ENCODE data around the gene SET.
"Not testable (repeated sequence)": the region's sequence is repeated elsewhere in the genome, so short reads cannot be mapped to it uniquely, and the experiment has no call there.

SET gene

GRCh38 chr9:128687453-128687852 is 1.6 kb upstream of the SET start:
- no peak for TF ChIP-seq CTCF (IDR thresholded peaks at IDR 0.05; ENCODE audit: borderline replicate concordance, insufficient read depth, low read depth, low read length)
- H3K4me3 ChIP-seq (ENCODE audit: low read depth, low read length): no peak overlapping the region

- TF ChIP-seq CTCF (IDR thresholded peaks at IDR 0.05; ENCODE audit: borderline replicate concordance, insufficient read depth, low read depth, low read length): no peak
- peak overlapping the region; percentile 92 for H3K4me3 ChIP-seq (ENCODE audit: low read depth, low read length)
Measured at GRCh38 chr9:128689293-128689774, 312 bp downstream of the SET start.

GRCh38 chr9:128689820-128690683 is 1.0 kb downstream of the SET start:
- H3K4me3 ChIP-seq (ENCODE audit: low read depth, low read length): peak overlapping the region; percentile 92
- no peak for TF ChIP-seq CTCF (IDR thresholded peaks at IDR 0.05; ENCODE audit: borderline replicate concordance, insufficient read depth, low read depth, low read length)

- no peak for TF ChIP-seq CTCF (IDR thresholded peaks at IDR 0.05; ENCODE audit: borderline replicate concordance, insufficient read depth, low read depth, low read length)
- peak overlapping the region; percentile 92 for H3K4me3 ChIP-seq (ENCODE audit: low read depth, low read length)
Measured at GRCh38 chr9:128690684-128691034, 1.6 kb downstream of the SET start.

- not testable (repeated sequence) for H3K4me3 ChIP-seq (ENCODE audit: low read depth, low read length)
Measured at GRCh38 chr9:128693738-128694137, 4.7 kb downstream of the SET start.

- no peak for TF ChIP-seq CTCF (IDR thresholded peaks at IDR 0.05; ENCODE audit: borderline replicate concordance, insufficient read depth, low read depth, low read length)
- H3K4me3 ChIP-seq (ENCODE audit: low read depth, low read length): no peak overlapping the region
Measured at GRCh38 chr9:128694344-128694743, 5.3 kb downstream of the SET start.

- TF ChIP-seq CTCF (IDR thresholded peaks at IDR 0.05; ENCODE audit: borderline replicate concordance, insufficient read depth, low read depth, low read length): no peak
- H3K4me3 ChIP-seq (ENCODE audit: low read depth, low read length): no peak overlapping the region
Measured at GRCh38 chr9:128696923-128697707, 8.1 kb downstream of the SET start.

GRCh38 chr9:128699096-128699795 is 10.2 kb downstream of the SET start:
- H3K4me3 ChIP-seq (ENCODE audit: low read depth, low read length): not testable (repeated sequence)
